PFSK-1 (cell line): ENCODE measurements around the gene RBMS3.

Experiments used
- POLR2AphosphoS5 ChIP-seq: IDR thresholded peaks from 2 replicates; pipeline ENCODE4 v1.6.1; 2012; ENCODE audit warnings: low read depth, mild to moderate bottlenecking, control low read depth, low read length, moderate library complexity
- TAF1 ChIP-seq: IDR thresholded peaks from 2 replicates; pipeline ENCODE4 v1.6.1; 2012; ENCODE audit warnings: low read length, control low read depth, borderline replicate concordance; ENCODE audit not compliant: insufficient read depth

GRCh38 chr3:29597376-29598008, 316.6 kb downstream of the RBMS3 start:
- TF ChIP-seq TAF1 (no peak), POLR2AphosphoS5 (no peak)
